Tibial artery (tissue), 4 donors: ENCODE data around the gene MINDY3.

ENCODE experiments used
- DNase-seq, 2 donors: peaks; one replicate each; pipeline ENCODE4 v3.0.0-alpha.2; 2019
- H3K27ac ChIP-seq, 2 donors: fragments of 200-600 bp; sonication (generic) in 1 of 2; 1 replicate in 1 of 2; 2 replicates in 1 of 2; pipeline ENCODE4 v1.5.1; 2018 to 2019; ENCODE audit warnings: mild to moderate bottlenecking in 1 of 2
- H3K27me3 ChIP-seq, 2 donors: fragments of 200-600 bp; sonication (generic) in 1 of 2; one replicate each; pipeline versions ENCODE4 v1.5.1 to v1.6.0; 2016 to 2019
- H3K36me3 ChIP-seq, 3 donors: fragments of 200-600 bp; sonication (generic) in 2 of 3; one replicate each; pipeline ENCODE4 v1.5.1; 2016 to 2019; ENCODE audit warnings: mild to moderate bottlenecking in 2 of 3
- H3K4me1 ChIP-seq, 4 donors: fragments of 200-600 bp; sonication (generic) in 2 of 4; 1 replicate in 3 of 4; 2 replicates in 1 of 4; pipeline ENCODE4 v1.5.1; 2016 to 2019
- H3K4me3 ChIP-seq, 2 donors: fragments of 200-600 bp; sonication (generic) in 1 of 2; 1 replicate in 1 of 2; 2 replicates in 1 of 2; pipeline ENCODE4 v1.5.1; 2018 to 2019; ENCODE audit warnings: mild to moderate bottlenecking in 2 of 2
- H3K9me3 ChIP-seq, 3 donors: fragments of 200-600 bp; sonication (generic) in 1 of 3; one replicate each; pipeline ENCODE4 v1.5.1; 2016 to 2019
- intact Hi-C: fragments of 100-400 bp; cut with DNase I; formaldehyde crosslinking; loops from one replicate; pipeline ENCODE4 v1.15.0; 2023; ENCODE audit warnings: low total_unique reads
- TF ChIP-seq, protein P1 (sequence below), 2 experiments: fragments of 200-600 bp in 1 of 2; fragments of 450-650 bp in 1 of 2; IDR thresholded peaks; one replicate each; pipeline ENCODE4 v1.5.1; 2017 to 2019; ENCODE audit warnings: antibody characterized with exemption in 2 of 2, mild to moderate bottlenecking in 1 of 2, moderate library complexity in 1 of 2

Gene MINDY3

DNA sequence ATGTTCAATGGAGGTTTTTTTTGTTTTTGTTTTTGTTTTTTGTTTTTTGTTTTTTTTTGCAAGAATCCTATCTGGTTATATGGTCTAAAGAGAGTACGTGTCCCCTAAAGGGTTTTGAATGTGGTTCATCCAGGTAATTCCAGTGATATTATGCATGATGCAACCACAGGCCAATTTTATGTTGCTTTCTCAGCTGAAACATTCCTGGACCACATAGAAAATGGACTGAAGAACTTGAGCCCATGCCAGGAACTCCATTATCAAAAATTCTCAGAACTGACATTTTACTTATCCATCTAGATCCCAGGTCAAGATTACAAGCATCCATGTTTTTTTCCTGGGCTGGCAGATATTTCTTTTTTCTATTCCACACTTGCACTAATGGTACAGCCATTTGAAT is 11.5 kb upstream of the MINDY3 start:
- DNase-seq, result no peak
- H3K36me3 ChIP-seq, result no peaks in the 10 kb centered on the region
- TF ChIP-seq, protein P1, sequence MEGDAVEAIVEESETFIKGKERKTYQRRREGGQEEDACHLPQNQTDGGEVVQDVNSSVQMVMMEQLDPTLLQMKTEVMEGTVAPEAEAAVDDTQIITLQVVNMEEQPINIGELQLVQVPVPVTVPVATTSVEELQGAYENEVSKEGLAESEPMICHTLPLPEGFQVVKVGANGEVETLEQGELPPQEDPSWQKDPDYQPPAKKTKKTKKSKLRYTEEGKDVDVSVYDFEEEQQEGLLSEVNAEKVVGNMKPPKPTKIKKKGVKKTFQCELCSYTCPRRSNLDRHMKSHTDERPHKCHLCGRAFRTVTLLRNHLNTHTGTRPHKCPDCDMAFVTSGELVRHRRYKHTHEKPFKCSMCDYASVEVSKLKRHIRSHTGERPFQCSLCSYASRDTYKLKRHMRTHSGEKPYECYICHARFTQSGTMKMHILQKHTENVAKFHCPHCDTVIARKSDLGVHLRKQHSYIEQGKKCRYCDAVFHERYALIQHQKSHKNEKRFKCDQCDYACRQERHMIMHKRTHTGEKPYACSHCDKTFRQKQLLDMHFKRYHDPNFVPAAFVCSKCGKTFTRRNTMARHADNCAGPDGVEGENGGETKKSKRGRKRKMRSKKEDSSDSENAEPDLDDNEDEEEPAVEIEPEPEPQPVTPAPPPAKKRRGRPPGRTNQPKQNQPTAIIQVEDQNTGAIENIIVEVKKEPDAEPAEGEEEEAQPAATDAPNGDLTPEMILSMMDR (IDR thresholded peaks at IDR 0.05), result no peak
- H3K27ac ChIP-seq, result no peak overlapping the region
- intact Hi-C loops, result no loop called here
- H3K27me3 ChIP-seq, result no peaks in the 10 kb centered on the region
- H3K9me3 ChIP-seq, result no peaks in the 10 kb centered on the region
- H3K4me1 ChIP-seq, result no peaks in the 10 kb centered on the region
- no peak overlapping the region for H3K4me3 ChIP-seq

- Histone ChIP-seq H3K36me3 (no peaks in the 10 kb centered on the region), H3K27me3 (no peaks in the 10 kb centered on the region), H3K27ac (no peak overlapping the region), H3K4me1 (no peaks in the 10 kb centered on the region), H3K4me3 (no peak overlapping the region), H3K9me3 (no peaks in the 10 kb centered on the region)
- TF ChIP-seq, protein P1 (IDR thresholded peaks at IDR 0.05), result no peak
- no peak for DNase-seq
- intact Hi-C loops, result no loop called here
Observed at GRCh38 chr10:15869935-15870334, 9.6 kb upstream of the MINDY3 start.

- Histone ChIP-seq H3K4me3 (no peak overlapping the region), H3K36me3 (no peaks in the 10 kb centered on the region), H3K4me1 (no peaks in the 10 kb centered on the region), H3K27me3 (no peaks in the 10 kb centered on the region), H3K27ac (no peak overlapping the region), H3K9me3 (no peaks in the 10 kb centered on the region)
- no peak for DNase-seq
- TF ChIP-seq, protein P1 (IDR thresholded peaks at IDR 0.05), result no peak
- intact Hi-C loops, result no loop called here
Observed at GRCh38 chr10:15868006-15868405, 7.7 kb upstream of the MINDY3 start.

- no peak for DNase-seq
- Histone ChIP-seq H3K4me3 (no peak overlapping the region), H3K36me3 (no peaks in the 10 kb centered on the region), H3K27me3 (no peaks in the 10 kb centered on the region), H3K9me3 (no peaks in the 10 kb centered on the region), H3K4me1 (peaks cover 0 to 5% (median 0%) of the 10 kb centered on the region in 4 donors), H3K27ac (no peak overlapping the region)
- intact Hi-C loops, result no loop called here
- TF ChIP-seq, protein P1 (IDR thresholded peaks at IDR 0.05), result no peak
Observed at GRCh38 chr10:15865304-15865703, 5.0 kb upstream of the MINDY3 start.

- Histone ChIP-seq H3K4me3 (no peak overlapping the region), H3K36me3 (no peaks in the 10 kb centered on the region), H3K27me3 (no peaks in the 10 kb centered on the region), H3K4me1 (peaks cover 0 to 5% (median 0%) of the 10 kb centered on the region in 4 donors), H3K27ac (no peak overlapping the region), H3K9me3 (no peaks in the 10 kb centered on the region)
- no peak for DNase-seq
- TF ChIP-seq, protein P1 (IDR thresholded peaks at IDR 0.05), result no peak
- intact Hi-C loops, result no loop called here
Observed at GRCh38 chr10:15864419-15864818, 4.1 kb upstream of the MINDY3 start.

DNA sequence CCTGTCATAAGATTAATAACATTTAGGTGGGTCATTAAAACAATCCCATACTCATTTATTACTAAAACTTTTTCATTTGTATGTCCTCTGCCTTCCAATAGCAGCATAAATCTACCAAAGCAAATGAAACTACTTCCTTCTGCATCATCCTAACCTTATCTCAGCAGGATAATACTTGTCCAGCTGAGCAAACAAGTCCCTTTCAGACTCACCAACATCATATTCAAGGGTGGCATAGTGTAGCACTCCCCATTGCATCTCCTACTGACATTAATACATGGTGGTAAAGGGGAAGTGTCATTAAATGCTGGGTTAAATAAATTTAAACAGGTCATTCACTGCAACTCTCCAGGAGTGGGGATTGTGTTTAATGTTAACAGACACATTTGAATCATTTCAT is 3.4 kb upstream of the MINDY3 start:
- Histone ChIP-seq H3K9me3 (no peaks in the 10 kb centered on the region), H3K27me3 (no peaks in the 10 kb centered on the region), H3K4me3 (no peak overlapping the region), H3K27ac (no peak overlapping the region), H3K4me1 (peaks cover 0 to 10% (median under 1%) of the 10 kb centered on the region in 4 donors), H3K36me3 (no peaks in the 10 kb centered on the region)
- TF ChIP-seq, protein P1 (IDR thresholded peaks at IDR 0.05), result no peak
- no peak for DNase-seq
- intact Hi-C loops, result no loop called here
